GM21576 (cell line): Measurements from ENCODE around the gene ANXA8.
A peak's percentile ranks its signal among the peaks of the same experiment; 100 is the strongest.
"Not testable (repeated sequence)": the region's sequence is repeated elsewhere in the genome, so short reads cannot be mapped to it uniquely, and the experiment has no call there.

Experiments
- ATAC-seq: cut with Tn5 transposase; IDR thresholded peaks from one replicate; pipeline ENCODE4 v1.9.1; 2021; ENCODE audit warnings: mild to moderate bottlenecking, moderate library complexity; ENCODE audit not compliant: unreplicated experiment

ANXA8 gene

GRCh38 chr10:47483923-47484322 lies at the start of gene ANXA8:
ANXA8 (minus strand) TSS chr10:47484115; CDS start chr10:47483933, 182 bp downstream.
- ATAC-seq = not testable (repeated sequence)

GRCh38 chr10:47523475-47523874 lies 39.6 kb upstream of the ANXA8 start, which contains the start of gene AGAP9:
AGAP9 (minus strand) TSS chr10:47523638; CDS start chr10:47523526, 112 bp downstream.
- not testable (repeated sequence) for ATAC-seq

GRCh38 chr10:47502313-47502712 lies 18.4 kb upstream of the ANXA8 start:
- ATAC-seq = not testable (repeated sequence)

GRCh38 chr10:47494226-47494625 lies 10.3 kb upstream of the ANXA8 start:
- ATAC-seq = not testable (repeated sequence)

- ATAC-seq = not testable (repeated sequence)
Measured at GRCh38 chr10:47491600-47491999, 7.7 kb upstream of the ANXA8 start, which contains the start of gene FAM25G. FAM25G (minus strand) TSS chr10:47491700; CDS start chr10:47491674, 26 bp downstream.

- not testable (repeated sequence) for ATAC-seq
Measured at GRCh38 chr10:47489630-47490029, 5.7 kb upstream of the ANXA8 start.

GRCh38 chr10:47485943-47486342 lies 2.0 kb upstream of the ANXA8 start:
- not testable (repeated sequence) for ATAC-seq

- ATAC-seq = not testable (repeated sequence)
Measured at GRCh38 chr10:47484786-47485185, 871 bp upstream of the ANXA8 start.

GRCh38 chr10:47482367-47482766 lies 1.5 kb downstream of the ANXA8 start:
- ATAC-seq = not testable (repeated sequence)

- ATAC-seq = not testable (repeated sequence)
Measured at GRCh38 chr10:47481768-47482181, 2.1 kb downstream of the ANXA8 start.

GRCh38 chr10:47481182-47481766 lies 2.6 kb downstream of the ANXA8 start:
- ATAC-seq = not testable (repeated sequence)

GRCh38 chr10:47480133-47480532 lies 3.8 kb downstream of the ANXA8 start:
- ATAC-seq = not testable (repeated sequence)

GRCh38 chr10:47478114-47478513 lies 5.8 kb downstream of the ANXA8 start:
- not testable (repeated sequence) for ATAC-seq

- ATAC-seq = not testable (repeated sequence)
Measured at GRCh38 chr10:47477078-47477477, 6.8 kb downstream of the ANXA8 start.

- ATAC-seq = not testable (repeated sequence)
Measured at GRCh38 chr10:47475101-47475500, 8.8 kb downstream of the ANXA8 start.

- not testable (repeated sequence) for ATAC-seq
Measured at GRCh38 chr10:47473516-47473915, 10.4 kb downstream of the ANXA8 start.

- ATAC-seq = peak; percentile 74
Measured at GRCh38 chr10:47472647-47473046, 11.3 kb downstream of the ANXA8 start.

GRCh38 chr10:47472072-47472471 lies 11.8 kb downstream of the ANXA8 start:
- not testable (repeated sequence) for ATAC-seq

- ATAC-seq = not testable (repeated sequence)
Measured at GRCh38 chr10:47468731-47469528, 15.0 kb downstream of the ANXA8 start.

- not testable (repeated sequence) for ATAC-seq
Measured at GRCh38 chr10:47467957-47468356, 16.0 kb downstream of the ANXA8 start.

- not testable (repeated sequence) for ATAC-seq
Measured at GRCh38 chr10:47467458-47467857, 16.5 kb downstream of the ANXA8 start.
